SK-N-MC (cell line): ENCODE measurements around the gene LRRN4CL.
"Not testable (repeated sequence)": the region's sequence is repeated elsewhere in the genome, so short reads cannot be mapped to it uniquely, and the experiment has no call there.

Experiments
- DNase-seq: peaks from one replicate; pipeline ENCODE4 v3.0.0-alpha.2; 2011; ENCODE audit warnings: low read depth, low spot score
- H3K27ac ChIP-seq: fragments of 200-600 bp; sonication (generic); 2 replicates; pipeline ENCODE4 v1.5.1; 2016; ENCODE audit warnings: mixed run types
- H3K36me3 ChIP-seq: fragments of 200-600 bp; sonication (generic); 2 replicates; pipeline ENCODE4 v1.6.1; 2017; ENCODE audit warnings: antibody characterized with exemption, low read length, mixed read lengths; ENCODE audit not compliant: insufficient read depth
- H3K4me3 ChIP-seq: fragments of 200-600 bp; sonication (generic); 2 replicates; pipeline ENCODE4 v1.5.1; 2016
- H3K9ac ChIP-seq: fragments of 200-600 bp; sonication (generic); 2 replicates; pipeline ENCODE4 v1.8.0; 2017; ENCODE audit warnings: mixed run types, mixed read lengths; ENCODE audit not compliant: insufficient read length
- H3K9me3 ChIP-seq: fragments of 200-600 bp; sonication (generic); 2 replicates; pipeline ENCODE4 v1.6.1; 2017; ENCODE audit warnings: low read depth, mild to moderate bottlenecking, antibody characterized with exemption, low read length, moderate library complexity, mixed read lengths
- EZH2 ChIP-seq: fragments of 200-600 bp; sonication (generic); IDR thresholded peaks from one replicate; pipeline ENCODE4 v1.6.1; 2017; ENCODE audit warnings: antibody characterized with exemption
- FOXP2 ChIP-seq: optimal IDR thresholded peaks from 2 replicates; pipeline ENCODE3; 2011; ENCODE audit warnings: mild to moderate bottlenecking, moderate library complexity; ENCODE audit not compliant: insufficient read depth; ENCODE audit errors: extremely low read length, control extremely low read depth
- POLR2AphosphoS5 ChIP-seq: IDR thresholded peaks from 2 replicates; pipeline ENCODE4 v1.6.1; 2012; ENCODE audit warnings: mild to moderate bottlenecking, low read depth, low read length, borderline replicate concordance

LRRN4CL gene

GRCh38 chr11:62689421-62690183 lies at the start of gene LRRN4CL:
Gene LRRN4CL (minus strand): TSS chr11:62689530. CDS start chr11:62688508, 1,022 bp downstream.
- H3K36me3 ChIP-seq = peaks cover 36% of the 10 kb centered on the region
- peak within 1 kb of the TSS; percentile 88 for H3K27ac ChIP-seq
- no peak for DNase-seq
- H3K4me3 ChIP-seq = peak within 1 kb of the TSS; percentile 58
- H3K9me3 ChIP-seq = no peaks in the 10 kb centered on the region
- TF ChIP-seq POLR2AphosphoS5 = peak; percentile 32; the same call in 1 of the 2 replicates
- no peak for TF ChIP-seq EZH2
- H3K9ac ChIP-seq = peak within 1 kb of the TSS; percentile 53

- Histone ChIP-seq H3K4me3 (no peak overlapping the region), H3K9ac (no peak overlapping the region), H3K9me3 (no peaks in the 10 kb centered on the region), H3K36me3 (peaks cover 32% of the 10 kb centered on the region), H3K27ac (no peak overlapping the region)
- no peak for DNase-seq
- TF ChIP-seq POLR2AphosphoS5 (no peak), FOXP2 (no peak), EZH2 (no peak)
These were observed 47.9 kb upstream of the LRRN4CL start for GRCh38 chr11:62737196-62737595.

- TF ChIP-seq EZH2 (no peak), POLR2AphosphoS5 (no peak), FOXP2 (no peak)
These were observed 43.5 kb upstream of the LRRN4CL start for GRCh38 chr11:62732830-62733229.

GRCh38 chr11:62730076-62730475 lies 40.7 kb upstream of the LRRN4CL start:
- Histone ChIP-seq H3K9ac (peak overlapping the region; percentile 86), H3K27ac (0 out of 2 replicates have a peak overlapping the region, but pooled peaks have one; percentile 25), H3K4me3 (peak overlapping the region; percentile 98), H3K36me3 (peaks cover 25% of the 10 kb centered on the region)
- DNase-seq, H3K9me3 ChIP-seq: not testable (repeated sequence)

More at GRCh38 chr11:62732830-62733229, 43.5 kb upstream of the LRRN4CL start:
- Histone ChIP-seq H3K36me3 (peaks cover 23% of the 10 kb centered on the region), H3K9me3 (no peaks in the 10 kb centered on the region), H3K4me3 (no peak overlapping the region), H3K27ac (no peak overlapping the region), H3K9ac (no peak overlapping the region)
- no peak for DNase-seq

- Histone ChIP-seq H3K9ac (peak within 1 kb of the TSS; percentile 97), H3K27ac (peak within 1 kb of the TSS; percentile 100), H3K4me3 (peak within 1 kb of the TSS; percentile 98), H3K36me3 (peaks cover 34% of the 10 kb centered on the region), H3K9me3 (no peaks in the 10 kb centered on the region)
- peak; percentile 78 for DNase-seq
- peak; percentile 90 for TF ChIP-seq POLR2AphosphoS5
- TF ChIP-seq EZH2 = no peak
These were observed 39.0 kb upstream of the LRRN4CL start, which contains the start of gene TTC9C for GRCh38 chr11:62728171-62728988. Gene TTC9C (plus strand): TSS chr11:62728486. CDS start chr11:62728849, 363 bp downstream.

GRCh38 chr11:62727872-62728170 lies 38.5 kb upstream of the LRRN4CL start:
- Histone ChIP-seq H3K27ac (peak overlapping the region; percentile 100), H3K36me3 (peaks cover 34% of the 10 kb centered on the region), H3K9ac (peak overlapping the region; percentile 97), H3K9me3 (no peaks in the 10 kb centered on the region), H3K4me3 (peak overlapping the region; percentile 98)
- DNase-seq = peak; percentile 97
- TF ChIP-seq EZH2 (no peak), FOXP2 (no peak), POLR2AphosphoS5 (no peak)

- Histone ChIP-seq H3K9ac (peak within 1 kb of the TSS; percentile 97), H3K36me3 (peaks cover 38% of the 10 kb centered on the region)
- TF ChIP-seq FOXP2 (peak; percentile 88), POLR2AphosphoS5 (peak; percentile 79), EZH2 (no peak)
These were observed 38.0 kb upstream of the LRRN4CL start, which contains the start of gene HNRNPUL2 for GRCh38 chr11:62727165-62727871. Gene HNRNPUL2 (minus strand): TSS chr11:62727457. CDS start chr11:62727156, 301 bp downstream.

GRCh38 chr11:62726915-62727164 lies 37.5 kb upstream of the LRRN4CL start:
- Histone ChIP-seq H3K27ac (peak overlapping the region; percentile 100), H3K9me3 (no peaks in the 10 kb centered on the region), H3K9ac (peak overlapping the region; percentile 94), H3K4me3 (peak overlapping the region; percentile 98), H3K36me3 (peaks cover 43% of the 10 kb centered on the region)
- DNase-seq = no peak
- TF ChIP-seq FOXP2 = no peak
- no peak for TF ChIP-seq EZH2
- no peak for TF ChIP-seq POLR2AphosphoS5

More at GRCh38 chr11:62727165-62727871, 38.0 kb upstream of the LRRN4CL start, which contains the start of gene HNRNPUL2:
- peak within 1 kb of the TSS; percentile 98 for H3K4me3 ChIP-seq
- peak within 1 kb of the TSS; percentile 100 for H3K27ac ChIP-seq
- DNase-seq = peak; percentile 96
- no peaks in the 10 kb centered on the region for H3K9me3 ChIP-seq
